ENCODE results near the gene FRMD8. TPM values are rescaled to one million over a fixed set of nuclear protein-coding genes. Genes with fewer than 3 reads are reported as not detected.
A peak's percentile ranks its signal among the peaks of the same experiment; 100 is the strongest.

FRMD8 gene
- total RNA-seq, 3 donors from 2014 or later = 22.9 to 57.0 (median 49.0) TPM

- Histone ChIP-seq H3K36me3 (no peaks in the 10 kb centered on the region), H3K4me1 (peaks cover 0 to 4% of the 10 kb centered on the region in 2 donors), H3K4me3 (peak overlapping the region; percentile 93 to 96 (median 95)), H3K27ac (peak overlapping the region; percentile 100), H3K9me3 (no peaks in the 10 kb centered on the region), H3K27me3 (no peaks in the 10 kb centered on the region)
- peak in 1 of 2 donors; percentile 58 for DNase-seq (ENCODE audit: low spot score in 2 of 2)
- TF ChIP-seq POLR2A (IDR thresholded peaks at IDR 0.05) (peak; percentile 45), POLR2AphosphoS5 (IDR thresholded peaks at IDR 0.05) (peak in 1 of 3 donors; percentile 58)
- TF ChIP-seq, protein P1, sequence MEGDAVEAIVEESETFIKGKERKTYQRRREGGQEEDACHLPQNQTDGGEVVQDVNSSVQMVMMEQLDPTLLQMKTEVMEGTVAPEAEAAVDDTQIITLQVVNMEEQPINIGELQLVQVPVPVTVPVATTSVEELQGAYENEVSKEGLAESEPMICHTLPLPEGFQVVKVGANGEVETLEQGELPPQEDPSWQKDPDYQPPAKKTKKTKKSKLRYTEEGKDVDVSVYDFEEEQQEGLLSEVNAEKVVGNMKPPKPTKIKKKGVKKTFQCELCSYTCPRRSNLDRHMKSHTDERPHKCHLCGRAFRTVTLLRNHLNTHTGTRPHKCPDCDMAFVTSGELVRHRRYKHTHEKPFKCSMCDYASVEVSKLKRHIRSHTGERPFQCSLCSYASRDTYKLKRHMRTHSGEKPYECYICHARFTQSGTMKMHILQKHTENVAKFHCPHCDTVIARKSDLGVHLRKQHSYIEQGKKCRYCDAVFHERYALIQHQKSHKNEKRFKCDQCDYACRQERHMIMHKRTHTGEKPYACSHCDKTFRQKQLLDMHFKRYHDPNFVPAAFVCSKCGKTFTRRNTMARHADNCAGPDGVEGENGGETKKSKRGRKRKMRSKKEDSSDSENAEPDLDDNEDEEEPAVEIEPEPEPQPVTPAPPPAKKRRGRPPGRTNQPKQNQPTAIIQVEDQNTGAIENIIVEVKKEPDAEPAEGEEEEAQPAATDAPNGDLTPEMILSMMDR (IDR thresholded peaks at IDR 0.05) = no peak
- intact Hi-C loops (cut with DNase I; ENCODE audit: low total_unique reads) = no loop called here
Measured at GRCh38 chr11:65428578-65429067, 42.2 kb downstream of the FRMD8 start.

GRCh38 chr11:65429068-65429681 is 42.7 kb downstream of the FRMD8 start:
- no peaks in the 10 kb centered on the region for H3K36me3 ChIP-seq
- intact Hi-C loops (cut with DNase I; ENCODE audit: low total_unique reads) = no loop called here
- H3K4me3 ChIP-seq = peak overlapping the region; percentile 93 to 96 (median 95)
- H3K27ac ChIP-seq = peak overlapping the region; percentile 100
- peak in 1 of 2 donors; percentile 49 for DNase-seq (ENCODE audit: low spot score in 2 of 2)
- H3K4me1 ChIP-seq = peaks cover 0 to 4% of the 10 kb centered on the region in 2 donors
- no peaks in the 10 kb centered on the region for H3K27me3 ChIP-seq
- H3K9me3 ChIP-seq = no peaks in the 10 kb centered on the region
- TF ChIP-seq POLR2AphosphoS5 (IDR thresholded peaks at IDR 0.05) (peak; percentile 33 to 90 (median 59)), POLR2A (IDR thresholded peaks at IDR 0.05) (peak; percentile 70)
- TF ChIP-seq, protein P1 (IDR thresholded peaks at IDR 0.05) = peak in 1 of 3 donors; percentile 27

GRCh38 chr11:65429724-65430405 is 43.4 kb downstream of the FRMD8 start:
- Histone ChIP-seq H3K27ac (peak overlapping the region; percentile 70 to 100), H3K9me3 (no peaks in the 10 kb centered on the region), H3K4me1 (peaks cover 0 to 4% of the 10 kb centered on the region in 2 donors), H3K27me3 (no peaks in the 10 kb centered on the region), H3K36me3 (no peaks in the 10 kb centered on the region), H3K4me3 (peak overlapping the region; percentile 31 to 95 (median 93))
- DNase-seq (ENCODE audit: low spot score in 2 of 2) = peak; percentile 60 to 65
- TF ChIP-seq POLR2A (IDR thresholded peaks at IDR 0.05) (peak; percentile 27), POLR2AphosphoS5 (IDR thresholded peaks at IDR 0.05) (peak; percentile 61 to 88 (median 70))
- TF ChIP-seq, protein P1 (IDR thresholded peaks at IDR 0.05) = no peak
- intact Hi-C loops (cut with DNase I; ENCODE audit: low total_unique reads) = no loop called here

DNA sequence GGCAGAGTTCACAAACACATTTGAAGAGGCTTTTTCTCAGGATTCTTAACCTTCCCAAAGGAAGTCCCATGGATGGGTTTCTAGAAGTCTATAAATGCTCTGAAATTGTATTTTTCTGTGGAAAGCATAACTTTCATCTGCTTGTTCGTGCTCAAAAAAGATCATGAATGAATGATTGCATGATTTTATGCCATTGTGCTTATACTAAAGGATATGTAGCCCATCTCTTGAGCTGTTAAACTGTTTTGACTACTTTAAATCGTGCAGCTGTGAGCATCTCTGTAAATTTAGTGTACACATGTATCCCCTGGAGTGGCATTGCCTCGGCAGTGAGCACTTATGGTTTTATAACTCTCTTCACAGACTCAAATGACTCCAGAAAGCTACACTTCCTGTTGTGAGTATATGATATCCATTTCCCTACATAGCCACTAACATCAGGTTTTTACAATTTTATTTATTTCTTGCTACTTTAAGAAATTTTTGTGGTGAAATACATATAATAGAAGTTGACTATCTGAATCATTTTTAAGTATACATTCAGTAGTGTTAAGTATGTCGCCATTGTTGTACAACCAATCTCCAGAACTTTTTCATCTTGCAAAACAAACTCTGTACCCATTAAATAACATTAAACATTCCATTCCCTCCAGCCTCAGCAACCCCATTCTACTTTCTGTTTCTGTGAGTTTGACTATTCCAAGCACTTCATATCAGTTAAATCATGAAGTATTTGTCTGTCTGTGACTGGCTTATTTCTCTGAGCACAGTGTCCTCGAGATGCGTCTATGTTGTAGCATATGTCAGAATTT is 44.2 kb downstream of the FRMD8 start:
- H3K4me1 ChIP-seq = peaks cover 0 to 4% of the 10 kb centered on the region in 2 donors
- H3K36me3 ChIP-seq = no peaks in the 10 kb centered on the region
- peak overlapping the region; percentile 70 to 100 for H3K27ac ChIP-seq
- peak; percentile 14 to 15 for DNase-seq (ENCODE audit: low spot score in 2 of 2)
- H3K27me3 ChIP-seq = no peaks in the 10 kb centered on the region
- peak overlapping the region; percentile 31 to 95 (median 93) for H3K4me3 ChIP-seq
- TF ChIP-seq POLR2A (IDR thresholded peaks at IDR 0.05) = no peak
- no peak for TF ChIP-seq POLR2AphosphoS5 (IDR thresholded peaks at IDR 0.05)
- TF ChIP-seq, protein P1 (IDR thresholded peaks at IDR 0.05) = peak in 1 of 3 donors; percentile 9
- H3K9me3 ChIP-seq = no peaks in the 10 kb centered on the region
- intact Hi-C loops (cut with DNase I; ENCODE audit: low total_unique reads) = no loop called here
